ENCODE results near the gene MYO1B. TPM values are rescaled to one million over a fixed set of nuclear protein-coding genes. Genes with fewer than 3 reads are reported as not detected.
A peak's percentile ranks its signal among the peaks of the same experiment; 100 is the strongest.

MYO1B gene
- total RNA-seq, 2 donors from 2014 or later, result 11.6 to 14.7 TPM

DNA sequence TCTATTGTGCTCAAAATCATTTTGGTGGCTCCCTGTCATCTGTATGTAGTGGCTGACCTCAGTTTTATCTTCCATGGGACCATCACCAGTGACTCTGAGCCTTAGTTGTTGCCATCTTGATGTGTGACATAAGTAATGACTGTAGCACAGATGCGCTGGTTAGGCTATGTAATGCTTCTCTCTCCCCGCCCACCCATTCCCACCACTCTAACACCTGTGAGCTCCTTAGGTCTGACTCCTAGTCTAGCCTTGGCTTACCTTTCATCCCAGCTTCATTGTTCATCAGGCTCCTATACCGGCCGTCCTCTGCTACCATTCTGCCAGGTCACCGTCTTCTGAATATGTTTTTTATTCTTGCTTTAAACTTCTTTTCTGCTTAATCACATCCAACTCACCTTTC lies 17.2 kb downstream of the MYO1B start:
- H3K27me3 ChIP-seq, result no peaks in the 10 kb centered on the region
- no peak for DNase-seq (ENCODE audit: low spot score)
- peak overlapping the region in 1 of 2 donors; percentile 13 for H3K27ac ChIP-seq
- H3K4me3 ChIP-seq, result no peak overlapping the region
- TF ChIP-seq, protein P1, sequence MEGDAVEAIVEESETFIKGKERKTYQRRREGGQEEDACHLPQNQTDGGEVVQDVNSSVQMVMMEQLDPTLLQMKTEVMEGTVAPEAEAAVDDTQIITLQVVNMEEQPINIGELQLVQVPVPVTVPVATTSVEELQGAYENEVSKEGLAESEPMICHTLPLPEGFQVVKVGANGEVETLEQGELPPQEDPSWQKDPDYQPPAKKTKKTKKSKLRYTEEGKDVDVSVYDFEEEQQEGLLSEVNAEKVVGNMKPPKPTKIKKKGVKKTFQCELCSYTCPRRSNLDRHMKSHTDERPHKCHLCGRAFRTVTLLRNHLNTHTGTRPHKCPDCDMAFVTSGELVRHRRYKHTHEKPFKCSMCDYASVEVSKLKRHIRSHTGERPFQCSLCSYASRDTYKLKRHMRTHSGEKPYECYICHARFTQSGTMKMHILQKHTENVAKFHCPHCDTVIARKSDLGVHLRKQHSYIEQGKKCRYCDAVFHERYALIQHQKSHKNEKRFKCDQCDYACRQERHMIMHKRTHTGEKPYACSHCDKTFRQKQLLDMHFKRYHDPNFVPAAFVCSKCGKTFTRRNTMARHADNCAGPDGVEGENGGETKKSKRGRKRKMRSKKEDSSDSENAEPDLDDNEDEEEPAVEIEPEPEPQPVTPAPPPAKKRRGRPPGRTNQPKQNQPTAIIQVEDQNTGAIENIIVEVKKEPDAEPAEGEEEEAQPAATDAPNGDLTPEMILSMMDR (IDR thresholded peaks at IDR 0.05), result no peak
- no peaks in the 10 kb centered on the region for H3K36me3 ChIP-seq
- H3K9me3 ChIP-seq, result no peaks in the 10 kb centered on the region
- H3K4me1 ChIP-seq, result peaks cover 0 to 29% of the 10 kb centered on the region in 2 donors

DNA sequence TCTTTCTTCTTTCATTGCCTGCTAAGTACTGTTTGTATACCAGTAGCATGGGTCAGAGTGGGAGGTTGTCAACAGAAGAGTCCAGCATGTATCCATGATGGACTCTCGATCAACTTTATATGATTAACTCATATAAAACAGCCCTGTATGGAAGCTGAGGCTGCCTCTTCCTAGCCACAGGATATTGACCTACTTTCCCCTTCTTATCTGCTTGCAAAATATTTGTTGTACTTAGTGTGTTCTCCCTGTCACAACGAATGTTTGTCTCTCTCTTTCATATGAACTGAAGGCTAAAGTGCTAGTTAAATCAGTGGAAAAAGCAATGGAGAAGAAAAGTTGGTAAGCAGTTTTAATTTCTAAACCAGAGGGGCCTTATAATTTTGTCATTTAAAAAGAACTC lies 17.8 kb downstream of the MYO1B start:
- no peaks in the 10 kb centered on the region for H3K36me3 ChIP-seq
- TF ChIP-seq, protein P1 (IDR thresholded peaks at IDR 0.05), result no peak
- H3K27me3 ChIP-seq, result no peaks in the 10 kb centered on the region
- DNase-seq (ENCODE audit: low spot score), result no peak
- no peak overlapping the region for H3K4me3 ChIP-seq
- peaks cover 0 to 29% of the 10 kb centered on the region in 2 donors for H3K4me1 ChIP-seq
- peak overlapping the region; percentile 13 to 20 for H3K27ac ChIP-seq
- H3K9me3 ChIP-seq, result no peaks in the 10 kb centered on the region

DNA sequence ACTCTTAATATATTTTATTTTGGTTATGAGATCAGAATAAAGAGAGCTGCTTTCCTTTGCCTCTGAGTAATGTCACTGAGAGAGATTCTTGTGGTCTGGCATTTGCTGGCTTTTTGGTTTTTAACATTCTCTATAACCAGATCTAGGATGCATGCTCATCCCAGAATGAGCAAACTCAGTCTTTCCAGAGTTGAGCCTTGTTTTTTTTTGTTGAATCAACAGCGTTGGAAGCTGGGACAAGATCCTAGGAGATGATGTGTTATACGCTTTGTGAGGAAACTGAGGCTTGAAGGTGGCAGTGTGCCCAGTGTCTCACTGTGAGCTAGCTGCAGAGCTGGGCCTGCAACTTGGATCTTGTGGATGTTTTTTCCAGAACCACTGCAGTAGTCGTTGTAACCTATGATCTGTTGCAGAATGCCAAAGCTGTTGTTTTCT lies 19.5 kb downstream of the MYO1B start:
- no peaks in the 10 kb centered on the region for H3K27me3 ChIP-seq
- peak overlapping the region in 1 of 2 donors; percentile 5 for H3K27ac ChIP-seq
- DNase-seq (ENCODE audit: low spot score), result no peak
- no peaks in the 10 kb centered on the region for H3K9me3 ChIP-seq
- no peaks in the 10 kb centered on the region for H3K36me3 ChIP-seq
- no peak overlapping the region for H3K4me3 ChIP-seq
- TF ChIP-seq, protein P1 (IDR thresholded peaks at IDR 0.05), result no peak
- H3K4me1 ChIP-seq, result peaks cover 0 to 29% of the 10 kb centered on the region in 2 donors

DNA sequence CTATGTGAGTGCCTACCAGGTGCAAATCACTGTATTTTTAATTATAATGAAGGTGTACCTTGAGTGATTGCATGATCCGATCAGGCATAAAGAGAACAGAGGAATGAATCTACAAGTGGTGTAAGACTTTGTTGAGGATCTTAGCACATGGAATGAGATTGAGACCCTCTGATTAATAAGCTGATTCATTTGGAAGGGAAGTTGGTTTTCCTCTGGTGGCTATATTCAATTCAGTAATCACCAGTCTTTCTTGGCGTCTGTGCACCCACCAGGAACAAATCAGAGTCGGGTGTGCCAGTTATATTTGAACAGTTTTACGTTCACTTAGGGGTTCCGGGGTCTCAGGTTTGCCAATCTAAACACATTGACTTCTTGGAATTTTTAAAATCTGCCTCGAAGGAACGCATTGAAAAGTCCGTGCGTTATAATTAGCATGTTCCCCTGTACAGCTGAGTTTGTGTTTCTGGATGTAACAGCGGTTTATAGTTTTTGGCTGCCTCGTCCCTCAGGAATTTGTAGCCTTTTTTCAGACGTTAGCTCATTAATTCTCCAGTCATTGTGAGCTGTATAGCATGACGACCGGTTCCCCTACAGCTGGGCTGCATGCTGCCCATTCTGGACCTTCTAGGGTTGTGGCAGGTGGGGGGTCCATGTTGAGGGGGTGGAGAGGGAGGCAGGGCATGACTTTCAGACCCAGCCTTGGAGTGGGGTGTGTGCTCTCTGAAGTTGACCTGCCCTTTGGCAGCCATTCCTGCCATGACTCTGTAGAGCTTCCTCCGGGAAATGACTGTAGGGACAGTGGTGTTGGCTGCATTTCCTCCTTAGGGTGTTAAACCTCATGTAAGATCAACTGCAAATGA lies 20.3 kb downstream of the MYO1B start:
- H3K27ac ChIP-seq, result peak overlapping the region; percentile 47 to 65
- H3K27me3 ChIP-seq, result no peaks in the 10 kb centered on the region
- no peaks in the 10 kb centered on the region for H3K36me3 ChIP-seq
- H3K4me1 ChIP-seq, result peaks cover 0 to 31% of the 10 kb centered on the region in 2 donors
- H3K9me3 ChIP-seq, result no peaks in the 10 kb centered on the region
- TF ChIP-seq, protein P1 (IDR thresholded peaks at IDR 0.05), result no peak
- H3K4me3 ChIP-seq, result no peak overlapping the region
- DNase-seq (ENCODE audit: low spot score), result no peak

DNA sequence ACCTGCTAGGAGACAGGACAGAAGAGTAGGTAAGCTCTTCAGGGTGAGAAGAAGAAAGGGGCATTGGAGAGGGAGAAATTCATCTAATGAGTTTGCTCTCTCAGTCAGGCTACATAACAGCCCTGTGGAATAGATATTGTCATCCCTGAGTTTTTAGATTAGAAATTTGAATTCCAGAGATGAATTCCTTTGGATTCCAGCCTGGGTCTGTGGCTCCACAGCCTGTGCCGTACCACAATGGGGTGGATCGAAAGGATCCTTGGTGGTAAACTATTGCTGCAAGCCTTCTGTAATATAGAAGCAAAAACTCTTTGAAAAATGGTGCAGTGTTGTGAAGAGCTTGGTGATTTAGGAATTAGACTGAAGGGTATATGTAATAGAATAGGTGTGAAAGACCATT lies 21.0 kb downstream of the MYO1B start:
- Histone ChIP-seq H3K36me3 (no peaks in the 10 kb centered on the region), H3K9me3 (no peaks in the 10 kb centered on the region), H3K4me3 (no peak overlapping the region), H3K4me1 (peaks cover 0 to 37% of the 10 kb centered on the region in 2 donors), H3K27me3 (no peaks in the 10 kb centered on the region), H3K27ac (peak overlapping the region; percentile 47 to 65)
- no peak for DNase-seq (ENCODE audit: low spot score)
- TF ChIP-seq, protein P1 (IDR thresholded peaks at IDR 0.05), result no peak

All from right atrium auricular region (tissue), 2 donors.